K562 (cell line): Measurements from ENCODE around the gene MGAT4B. TPM values are rescaled to one million over a fixed set of nuclear protein-coding genes. Genes with fewer than 3 reads are reported as not detected.

ENCODE experiments used
- ZKSCAN8 ChIP-seq: fragments of 200-800 bp; sonication (Bioruptor generic); IDR thresholded peaks from 2 replicates; pipeline ENCODE4 v1.6.1; 2016; ENCODE audit warnings: missing genetic modification characterization, missing compliant biosample characterization
- ZNF165 ChIP-seq: fragments of 250-450 bp; sonication (Bioruptor Pico); IDR thresholded peaks from 2 replicates; pipeline ENCODE4 v1.4.0; 2020; ENCODE audit warnings: borderline replicate concordance
- ZNF212 ChIP-seq: fragments of 450-650 bp; formaldehyde crosslinking; IDR thresholded peaks from 2 replicates; pipeline ENCODE4 v1.4.0; 2020; ENCODE audit warnings: mild to moderate bottlenecking
- polyA plus RNA-seq, 8 experiments: library from polyadenylated mRNA; depleted of rRNA in 4 of 8; stranded (reverse) in 5 of 8; unstranded in 3 of 8; fragments of >200 nt; fragmentation: Nextera tagmentation in 2 of 8; fragmentation: Illumina TruSeq in 1 of 8; extraction: Ambion mirVana in 2 of 8; extraction: Trizol in 1 of 8; gene quantifications; 2 replicates each; pipeline versions ENCODE4 v1.2.1 to v1.2.3, GENCODE V29; 2011 to 2014; ENCODE audit warnings: inconsistent platforms in 1 of 8, missing spikeins in 1 of 8
- total RNA-seq, 7 experiments: library from RNA; depleted of rRNA in 6 of 7; stranded (reverse); fragments of >200 nt in 6 of 7; fragmentation: Illumina TruSeq in 2 of 7; extraction: Trizol in 2 of 7; gene quantifications; 2 replicates each; pipeline versions ENCODE4 v1.2.1 to v1.2.3, GENCODE V29; 2011 to 2021; ENCODE audit warnings: low replicate concordance in 1 of 7
- TF ChIP-seq, protein P1 (sequence below): fragments of 450-650 bp; IDR thresholded peaks from 2 replicates; pipeline ENCODE4 v1.6.1; 2016; ENCODE audit warnings: low read depth

The MGAT4B gene
- total and polyA plus RNA-seq, 9 of the 15 experiments (the other 6 are each of a cell fraction or from before 2014, with no cell fraction given): 0.34 to 133 (median 75.4) TPM

DNA sequence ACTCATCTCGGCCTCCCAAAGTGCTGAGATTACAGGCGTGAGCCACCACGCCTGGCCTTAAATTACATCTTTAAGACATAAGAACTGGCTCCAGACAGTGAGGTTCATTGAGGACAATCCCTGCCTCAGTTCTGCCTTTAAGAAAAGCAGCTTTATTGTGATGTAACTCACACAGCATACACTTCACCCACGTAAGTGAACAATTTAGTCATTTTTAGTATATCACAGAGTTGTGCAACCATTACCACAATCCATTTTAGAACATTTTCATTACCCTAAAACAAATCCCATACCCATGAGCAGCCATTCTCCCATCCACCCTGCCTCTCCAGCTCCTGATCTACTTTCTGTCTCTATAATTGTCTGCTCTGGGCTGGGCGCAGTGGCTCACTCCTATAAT is 36.9 kb downstream of the MGAT4B start (continued):
- TF ChIP-seq ZNF165 (CRISPR knock-in tag): no peak
- TF ChIP-seq, protein P1, sequence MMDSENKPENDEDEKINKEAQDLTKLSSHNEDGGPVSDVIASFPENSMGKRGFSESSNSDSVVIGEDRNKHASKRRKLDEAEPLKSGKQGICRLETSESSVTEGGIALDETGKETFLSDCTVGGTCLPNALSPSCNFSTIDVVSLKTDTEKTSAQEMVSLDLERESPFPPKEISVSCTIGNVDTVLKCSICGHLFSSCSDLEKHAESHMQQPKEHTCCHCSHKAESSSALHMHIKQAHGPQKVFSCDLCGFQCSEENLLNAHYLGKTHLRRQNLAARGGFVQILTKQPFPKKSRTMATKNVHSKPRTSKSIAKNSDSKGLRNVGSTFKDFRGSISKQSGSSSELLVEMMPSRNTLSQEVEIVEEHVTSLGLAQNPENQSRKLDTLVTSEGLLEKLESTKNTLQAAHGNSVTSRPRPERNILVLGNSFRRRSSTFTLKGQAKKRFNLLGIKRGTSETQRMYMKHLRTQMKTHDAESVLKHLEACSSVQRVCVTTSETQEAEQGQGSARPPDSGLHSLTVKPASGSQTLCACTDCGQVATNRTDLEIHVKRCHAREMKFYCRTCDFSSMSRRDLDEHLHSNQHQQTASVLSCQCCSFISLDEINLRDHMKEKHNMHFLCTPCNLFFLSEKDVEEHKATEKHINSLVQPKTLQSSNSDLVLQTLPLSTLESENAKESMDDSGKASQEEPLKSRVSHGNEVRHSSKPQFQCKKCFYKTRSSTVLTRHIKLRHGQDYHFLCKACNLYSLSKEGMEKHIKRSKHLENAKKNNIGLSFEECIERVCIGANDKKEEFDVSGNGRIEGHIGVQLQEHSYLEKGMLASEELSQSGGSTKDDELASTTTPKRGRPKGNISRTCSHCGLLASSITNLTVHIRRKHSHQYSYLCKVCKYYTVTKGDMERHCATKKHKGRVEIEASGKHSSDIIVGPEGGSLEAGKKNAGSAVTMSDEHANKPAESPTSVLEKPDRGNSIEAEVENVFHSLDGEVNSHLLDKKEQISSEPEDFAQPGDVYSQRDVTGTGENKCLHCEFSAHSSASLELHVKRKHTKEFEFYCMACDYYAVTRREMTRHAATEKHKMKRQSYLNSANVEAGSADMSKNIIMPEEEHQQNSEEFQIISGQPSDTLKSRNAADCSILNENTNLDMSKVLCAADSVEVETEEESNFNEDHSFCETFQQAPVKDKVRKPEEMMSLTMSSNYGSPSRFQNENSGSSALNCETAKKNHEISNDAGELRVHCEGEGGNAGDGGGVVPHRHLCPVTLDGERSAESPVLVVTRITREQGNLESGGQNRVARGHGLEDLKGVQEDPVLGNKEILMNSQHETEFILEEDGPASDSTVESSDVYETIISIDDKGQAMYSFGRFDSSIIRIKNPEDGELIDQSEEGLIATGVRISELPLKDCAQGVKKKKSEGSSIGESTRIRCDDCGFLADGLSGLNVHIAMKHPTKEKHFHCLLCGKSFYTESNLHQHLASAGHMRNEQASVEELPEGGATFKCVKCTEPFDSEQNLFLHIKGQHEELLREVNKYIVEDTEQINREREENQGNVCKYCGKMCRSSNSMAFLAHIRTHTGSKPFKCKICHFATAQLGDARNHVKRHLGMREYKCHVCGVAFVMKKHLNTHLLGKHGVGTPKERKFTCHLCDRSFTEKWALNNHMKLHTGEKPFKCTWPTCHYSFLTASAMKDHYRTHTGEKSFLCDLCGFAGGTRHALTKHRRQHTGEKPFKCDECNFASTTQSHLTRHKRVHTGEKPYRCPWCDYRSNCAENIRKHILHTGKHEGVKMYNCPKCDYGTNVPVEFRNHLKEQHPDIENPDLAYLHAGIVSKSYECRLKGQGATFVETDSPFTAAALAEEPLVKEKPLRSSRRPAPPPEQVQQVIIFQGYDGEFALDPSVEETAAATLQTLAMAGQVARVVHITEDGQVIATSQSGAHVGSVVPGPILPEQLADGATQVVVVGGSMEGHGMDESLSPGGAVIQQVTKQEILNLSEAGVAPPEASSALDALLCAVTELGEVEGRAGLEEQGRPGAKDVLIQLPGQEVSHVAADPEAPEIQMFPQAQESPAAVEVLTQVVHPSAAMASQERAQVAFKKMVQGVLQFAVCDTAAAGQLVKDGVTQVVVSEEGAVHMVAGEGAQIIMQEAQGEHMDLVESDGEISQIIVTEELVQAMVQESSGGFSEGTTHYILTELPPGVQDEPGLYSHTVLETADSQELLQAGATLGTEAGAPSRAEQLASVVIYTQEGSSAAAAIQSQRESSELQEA: no peak
- TF ChIP-seq ZKSCAN8 (CRISPR knock-in tag): no peak
- no peak for TF ChIP-seq ZNF212
